Endothelial cell of umbilical vein (primary cell): Measurements from ENCODE around the gene SAMD9L. TPM values are rescaled to one million over a fixed set of nuclear protein-coding genes. Genes with fewer than 3 reads are reported as not detected.

ENCODE experiments used
- Bru-seq: library from RNA; stranded (reverse); fragments of 400-500 nt; gene quantifications from one replicate; lab custom pipeline; 2021; lab: Mats Ljungman, UMichigan
- BruChase-seq, 2 experiments: library from RNA; stranded (reverse); fragments of 400-500 nt; gene quantifications; one replicate each; lab custom pipeline; 2021; lab: Mats Ljungman, UMichigan
- BruUV-seq: library from RNA; stranded (reverse); fragments of 400-500 nt; replicated peaks from 2 replicates; lab custom pipeline; 2021; lab: Mats Ljungman, UMichigan
- CTCF ChIA-PET: fragments of 300-600, 350-600 bp; sonication (Branson Sonifier 250); formaldehyde crosslinking; loops from one replicate; lab custom pipeline; 2021; ENCODE audit warnings: antibody characterized with exemption, inconsistent platforms; lab: Charles Lee
- POLR2A ChIA-PET: fragments of 300-600, 350-600 bp; sonication (Branson Sonifier 250); formaldehyde crosslinking; loops from one replicate; lab custom pipeline; 2021; ENCODE audit warnings: antibody characterized with exemption, inconsistent platforms; lab: Charles Lee
- DNase-seq: peaks from one replicate; pipeline ENCODE4 v3.0.0-alpha.2; 2011; ENCODE audit warnings: low read depth, low spot score
- FAIRE-seq: peaks from 2 replicates; lab custom pipeline; 2011; peaks lifted over from hg19 to GRCh38; lab: Jason Lieb, UNC
- H2AFZ ChIP-seq: 2 replicates; pipeline ENCODE4 v1.6.0; 2012; ENCODE audit warnings: low read depth, low read length, control low read depth, inconsistent platforms
- H3K27ac ChIP-seq: 2 replicates; pipeline ENCODE4 v1.5.1; 2011; ENCODE audit warnings: low read depth, mild to moderate bottlenecking, control low read depth, low read length, moderate library complexity; ENCODE audit not compliant: insufficient read depth
- H3K27me3 ChIP-seq, 2 experiments: 2 replicates each; pipeline versions ENCODE4 v1.6.0 to v1.6.1; 2011; ENCODE audit warnings: low read length in 2 of 2, mixed read lengths in 1 of 2; ENCODE audit not compliant: control insufficient read depth in 2 of 2, insufficient read depth in 2 of 2
- H3K36me3 ChIP-seq, 2 experiments: 2 replicates in 1 of 2; 3 replicates in 1 of 2; pipeline ENCODE4 v1.5.1; 2011; ENCODE audit warnings: low read length in 2 of 2, mild to moderate bottlenecking in 1 of 2, moderate library complexity in 1 of 2; ENCODE audit not compliant: control insufficient read depth in 2 of 2, insufficient read depth in 2 of 2; ENCODE audit errors: extremely low read depth in 1 of 2
- H3K4me1 ChIP-seq: 3 replicates; pipeline ENCODE4 v1.5.1; 2011; ENCODE audit warnings: mild to moderate bottlenecking, low read length; ENCODE audit not compliant: control insufficient read depth, insufficient read depth; ENCODE audit errors: extremely low read depth
- H3K4me2 ChIP-seq: 2 replicates; pipeline ENCODE4 v1.6.1; 2011; ENCODE audit warnings: low read length, control low read depth, mixed read lengths; ENCODE audit not compliant: insufficient read depth
- H3K4me3 ChIP-seq, 3 experiments: fragments of 200-600 bp in 1 of 3; sonication (generic), shearing (Covaris generic) in 1 of 3; replicated peaks in 1 of 3; 2 replicates each; pipeline ENCODE4 v1.5.1; 2011 to 2016; ENCODE audit warnings: control low read depth in 3 of 3, low read length in 3 of 3, mild to moderate bottlenecking in 2 of 3, inconsistent platforms in 1 of 3, low read depth in 1 of 3, moderate library complexity in 1 of 3; ENCODE audit not compliant: insufficient read depth in 1 of 3
- H3K79me2 ChIP-seq: 2 replicates; pipeline ENCODE4 v1.6.0; 2012; ENCODE audit warnings: low read length, inconsistent platforms; ENCODE audit not compliant: control insufficient read depth, insufficient read depth
- H3K9ac ChIP-seq: replicated peaks from 2 replicates; pipeline ENCODE3; 2011; ENCODE audit warnings: low read length, control low read depth; ENCODE audit not compliant: insufficient read depth; ENCODE audit errors: extremely low read depth
- H3K9me1 ChIP-seq: replicated peaks from 3 replicates; pipeline ENCODE4 v1.6.0; 2011; ENCODE audit warnings: mild to moderate bottlenecking, low read length; ENCODE audit not compliant: control insufficient read depth, insufficient read depth; ENCODE audit errors: extremely low read depth
- H3K9me3 ChIP-seq: replicated peaks from 2 replicates; pipeline ENCODE4 v1.5.1; 2012; ENCODE audit warnings: low read length, inconsistent platforms; ENCODE audit not compliant: control insufficient read depth, insufficient read depth
- H4K20me1 ChIP-seq: replicated peaks from 2 replicates; pipeline ENCODE3; 2011; ENCODE audit warnings: mild to moderate bottlenecking, low read length; ENCODE audit not compliant: control insufficient read depth, insufficient read depth; ENCODE audit errors: extremely low read depth
- CTCF ChIP-seq, 2 donors: IDR thresholded peaks; 1 replicate in 1 of 2; 2 replicates in 1 of 2; pipeline ENCODE4 v1.5.1; 2011; ENCODE audit warnings: low read length in 2 of 2, mild to moderate bottlenecking in 2 of 2, moderate library complexity in 2 of 2, control low read depth in 1 of 2, inconsistent platforms in 1 of 2, low read depth in 1 of 2; ENCODE audit not compliant: insufficient read depth in 1 of 2; ENCODE audit errors: extremely low read depth in 1 of 2
- EZH2 ChIP-seq: IDR thresholded peaks from 2 replicates; pipeline ENCODE4 v1.6.1; 2012; ENCODE audit warnings: borderline replicate concordance, low read depth, mild to moderate bottlenecking, moderate library complexity, low read length, inconsistent platforms; ENCODE audit not compliant: severe bottlenecking
- MYC ChIP-seq: IDR thresholded peaks from one replicate; pipeline ENCODE4 v1.6.1; 2011; ENCODE audit warnings: mild to moderate bottlenecking, low read depth, low read length
- POLR2A ChIP-seq: IDR thresholded peaks from 2 replicates; pipeline ENCODE4 v1.6.1; 2012; ENCODE audit warnings: low read depth, mild to moderate bottlenecking, control low read depth, low read length
- POLR2AphosphoS5 ChIP-seq: IDR thresholded peaks from 2 replicates; pipeline ENCODE4 v1.6.1; 2012; ENCODE audit warnings: low read depth, mild to moderate bottlenecking, control low read depth, low read length, moderate library complexity; ENCODE audit not compliant: insufficient read depth
- dilution Hi-C: fragments of 300-500 bp; cut with MboI; formaldehyde crosslinking; loops from one replicate; pipeline ENCODE4 v1.15.0; 2019; ENCODE audit warnings: low sequenced_read_pairs; ENCODE audit not compliant: extremely low pct_ligation_motif_present
- intact Hi-C: fragments of 100-400 bp; cut with micrococcal nuclease; formaldehyde crosslinking; loops from one replicate; pipeline ENCODE4 v1.10.0; 2022
- long read RNA-seq: library from polyadenylated mRNA; stranded (forward); transcript quantifications from one replicate; pipeline ENCODE4 v2.0.0, GENCODE V29; 2021
- polyA minus RNA-seq, 3 experiments: library from RNA; depleted of rRNA, polyadenylated mRNA; stranded (reverse); fragments of >200 nt; gene quantifications; 1 replicate in 1 of 3; 2 replicates in 2 of 3; pipeline ENCODE4 v1.2.3, GENCODE V29; 2011
- polyA plus RNA-seq, 4 experiments: library from polyadenylated mRNA; depleted of rRNA in 3 of 4; stranded (reverse) in 3 of 4; unstranded in 1 of 4; fragments of >200 nt; gene quantifications; 2 replicates each; pipeline versions ENCODE4 v1.2.1 to v1.2.3, GENCODE V29; 2011 to 2012; ENCODE audit warnings: missing spikeins in 1 of 4
- total RNA-seq: library from RNA; stranded (reverse); gene quantifications from 2 replicates; pipeline ENCODE4 v1.2.3, GENCODE V29; 2021

Gene SAMD9L
- 10.5 and 14.9 TPM in 2 replicates for total RNA-seq
- 1.9 and 2.7 TPM in 2 replicates for polyA plus RNA-seq
- 1.9 and 2.5 TPM in 2 replicates for polyA plus RNA-seq (2011; cell fraction: cytosol; rRNA removed)
- 10.3 and 10.7 TPM in 2 replicates for polyA plus RNA-seq (2011; cell fraction: nucleus; rRNA removed)
- 9.8 and 10.7 TPM in 2 replicates for polyA plus RNA-seq (2012)
- 4.4 and 4.7 TPM in 2 replicates for polyA minus RNA-seq
- polyA minus RNA-seq (2011; cell fraction: cytosol; rRNA and poly(A)+ RNA removed) = 0.82 TPM
- 3.8 and 6.8 TPM in 2 replicates for polyA minus RNA-seq (2011; cell fraction: nucleus; rRNA and poly(A)+ RNA removed)
- percentile 64 among the genes with signal in this experiment for Bru-seq, nascent RNA
- BruChase-seq, experiment 1, labeled RNA remaining after a 6-hour chase = percentile 73 among the genes with signal in this experiment
- percentile 69 among the genes with signal in this experiment for BruChase-seq, experiment 2, labeled RNA remaining after a 2-hour chase
- long read RNA-seq, full-length matches to known transcripts = 4 of 7 reads
- long read RNA-seq, partial matches to known transcripts = 1 of 7 reads
- long read RNA-seq, other reads (novel, unspliced or antisense) = 2 of 7 reads

GRCh38 chr7:93148144-93148543, at the start of gene SAMD9L:
Gene SAMD9L (minus strand): TSS chr7:93148385. CDS start chr7:93135971, 12,414 bp downstream.
- ChIA-PET CTCF (interaction anchor here (1.1 kb wide), 1 partner anchor 31 kb away, joined by 3 read pairs; the partner anchor contains the start of gene SAMD9), POLR2A (no interaction called here)
- Histone ChIP-seq H3K27me3 (no peaks in the 10 kb centered on the region), H3K9me1 (no peaks in the 10 kb centered on the region), H3K4me2 (peak within 1 kb of the TSS; percentile 98), H3K4me1 (peaks cover 20% of the 10 kb centered on the region), H3K79me2 (no peaks in the 10 kb centered on the region), H3K27ac (peak within 1 kb of the TSS; percentile 50), H2AFZ (peak within 1 kb of the TSS; percentile 96), H4K20me1 (no peaks in the 10 kb centered on the region), H3K9me3 (no peaks in the 10 kb centered on the region), H3K4me3 (peak within 1 kb of the TSS; percentile 30 to 89 (median 71)), H3K36me3 (no peaks in the 10 kb centered on the region), H3K9ac (peak within 1 kb of the TSS; percentile 66)
- intact Hi-C loops (loop anchor here (5.0 to 10.0 kb wide), 2 partner anchors 136 to 513 kb away; no protein-coding TSS in a partner anchor), dilution Hi-C loops (no loop called here)
- FAIRE-seq (no peak), DNase-seq (peak; percentile 51)
- no peak for TF ChIP-seq POLR2A
- TF ChIP-seq MYC = no peak
- no peak for TF ChIP-seq EZH2
- TF ChIP-seq POLR2AphosphoS5 = no peak
- no peak for TF ChIP-seq CTCF (IDR thresholded peaks at IDR 0.05; ENCODE audit: extremely low read depth in 1 of 2, insufficient read depth in 1 of 2, low read depth in 1 of 2, low read length in 2 of 2)
- BruUV-seq = no TSS peak
